ENCODE measurements around the gene PIR. TPM values are rescaled to one million over a fixed set of nuclear protein-coding genes. Genes with fewer than 3 reads are reported as not detected.

The PIR gene
- total RNA-seq, 2 experiments from 2014 or later = 1.9 to 3.5 TPM

DNA sequence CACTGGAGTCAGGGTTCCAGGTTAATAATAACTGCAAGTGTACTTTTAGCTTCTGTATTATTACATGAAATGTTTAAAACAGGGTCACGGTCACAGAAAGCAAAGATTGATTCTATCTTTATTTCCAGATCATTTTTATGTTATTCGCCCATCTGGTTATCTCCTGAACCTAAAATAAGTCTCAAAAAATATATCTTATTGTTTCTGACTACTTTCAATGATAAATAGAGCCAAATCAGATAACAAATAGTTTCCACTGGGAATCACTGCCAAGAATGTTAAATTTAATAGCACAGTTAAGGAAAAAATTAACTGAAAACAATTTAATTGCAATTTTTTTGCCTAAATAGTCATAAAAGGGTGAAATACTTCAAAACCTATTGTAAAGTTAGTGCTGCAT, 91.8 kb downstream of the PIR start:
- no TSS peak for BruUV-seq (replicated peaks)
- Histone ChIP-seq H4K20me1 (ENCODE audit: insufficient read depth, low read length) (no peaks in the 10 kb centered on the region), H3K9me2 (ENCODE audit: insufficient read depth, low read length) (no peaks in the 10 kb centered on the region), H3K4me1 (ENCODE audit: insufficient read depth, low read length, poor library complexity, severe bottlenecking) (no peaks in the 10 kb centered on the region), H3K4me2 (ENCODE audit: low read length) (no peak overlapping the region), H3K4me3 (ENCODE audit: low read depth, low read length, poor library complexity, severe bottlenecking) (no peak overlapping the region), H2AFZ (ENCODE audit: low read length) (no peak overlapping the region), H3K79me2 (ENCODE audit: insufficient read depth, low read depth, low read length) (no peaks in the 10 kb centered on the region), H3K27ac (ENCODE audit: low read depth, low read length, poor library complexity, severe bottlenecking) (no peak overlapping the region), H3K36me3 (ENCODE audit: insufficient read depth, low read length) (no peaks in the 10 kb centered on the region), H3K9me3 (ENCODE audit: low read length) (no peaks in the 10 kb centered on the region)
- ChIA-PET POLR2A (no interaction called here), CTCF (ENCODE audit: unreplicated experiment) (no interaction called here)
- no peak for DNase-seq (ENCODE audit: low spot score)
- no peak for TF ChIP-seq EZH2phosphoT487 (IDR thresholded peaks at IDR 0.05; ENCODE audit: borderline replicate concordance, low read depth, low read length)
- TF ChIP-seq, protein P1, sequence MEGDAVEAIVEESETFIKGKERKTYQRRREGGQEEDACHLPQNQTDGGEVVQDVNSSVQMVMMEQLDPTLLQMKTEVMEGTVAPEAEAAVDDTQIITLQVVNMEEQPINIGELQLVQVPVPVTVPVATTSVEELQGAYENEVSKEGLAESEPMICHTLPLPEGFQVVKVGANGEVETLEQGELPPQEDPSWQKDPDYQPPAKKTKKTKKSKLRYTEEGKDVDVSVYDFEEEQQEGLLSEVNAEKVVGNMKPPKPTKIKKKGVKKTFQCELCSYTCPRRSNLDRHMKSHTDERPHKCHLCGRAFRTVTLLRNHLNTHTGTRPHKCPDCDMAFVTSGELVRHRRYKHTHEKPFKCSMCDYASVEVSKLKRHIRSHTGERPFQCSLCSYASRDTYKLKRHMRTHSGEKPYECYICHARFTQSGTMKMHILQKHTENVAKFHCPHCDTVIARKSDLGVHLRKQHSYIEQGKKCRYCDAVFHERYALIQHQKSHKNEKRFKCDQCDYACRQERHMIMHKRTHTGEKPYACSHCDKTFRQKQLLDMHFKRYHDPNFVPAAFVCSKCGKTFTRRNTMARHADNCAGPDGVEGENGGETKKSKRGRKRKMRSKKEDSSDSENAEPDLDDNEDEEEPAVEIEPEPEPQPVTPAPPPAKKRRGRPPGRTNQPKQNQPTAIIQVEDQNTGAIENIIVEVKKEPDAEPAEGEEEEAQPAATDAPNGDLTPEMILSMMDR (conservative IDR thresholded peaks at IDR 0.05; ENCODE audit: low read length) = no peak
- intact Hi-C loops (cut with micrococcal nuclease; ENCODE audit: unreplicated experiment) = no loop called here

DNA sequence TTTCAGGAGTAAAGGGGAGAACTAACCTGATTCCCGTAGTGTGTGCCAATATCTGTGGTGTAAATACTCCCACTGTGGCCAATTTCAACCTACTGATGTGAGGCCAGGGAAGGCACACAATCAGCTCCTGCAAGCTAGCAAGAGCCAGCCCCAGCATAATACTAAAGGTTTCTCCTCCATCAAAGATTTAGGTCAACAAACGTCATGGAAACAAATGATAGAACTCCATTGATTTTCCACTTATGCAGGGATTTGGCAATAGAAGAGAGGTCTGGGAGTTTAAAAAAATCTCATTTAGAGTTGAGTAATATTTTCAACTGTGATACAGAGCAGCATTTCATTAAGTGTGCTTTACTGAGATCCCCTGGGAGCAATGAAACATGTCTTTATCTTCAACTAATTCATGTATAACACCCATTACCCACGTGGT, 93.2 kb downstream of the PIR start:
- intact Hi-C loops (cut with micrococcal nuclease; ENCODE audit: unreplicated experiment) = no loop called here
- no TSS peak for BruUV-seq (replicated peaks)
- no peak overlapping the region for H3K4me3 ChIP-seq (ENCODE audit: low read depth, low read length, poor library complexity, severe bottlenecking)
- H2AFZ ChIP-seq (ENCODE audit: low read length) = no peak overlapping the region
- no peak overlapping the region for H3K27ac ChIP-seq (ENCODE audit: low read depth, low read length, poor library complexity, severe bottlenecking)
- TF ChIP-seq EZH2phosphoT487 (IDR thresholded peaks at IDR 0.05; ENCODE audit: borderline replicate concordance, low read depth, low read length) = no peak
- TF ChIP-seq, protein P1 (conservative IDR thresholded peaks at IDR 0.05; ENCODE audit: low read length) = no peak
- no peak for DNase-seq (ENCODE audit: low spot score)
- H3K9me3 ChIP-seq (ENCODE audit: low read length) = no peaks in the 10 kb centered on the region
- no peak overlapping the region for H3K4me2 ChIP-seq (ENCODE audit: low read length)
- ChIA-PET POLR2A (interaction anchor here (0.9 kb wide), 1 partner anchor 53 kb away, joined by 3 read pairs; no protein-coding TSS in a partner anchor), CTCF (ENCODE audit: unreplicated experiment) (no interaction called here)
- H3K36me3 ChIP-seq (ENCODE audit: insufficient read depth, low read length) = no peaks in the 10 kb centered on the region
- H3K79me2 ChIP-seq (ENCODE audit: insufficient read depth, low read depth, low read length) = no peaks in the 10 kb centered on the region
- H3K4me1 ChIP-seq (ENCODE audit: insufficient read depth, low read length, poor library complexity, severe bottlenecking) = no peaks in the 10 kb centered on the region
- H3K9me2 ChIP-seq (ENCODE audit: insufficient read depth, low read length) = no peaks in the 10 kb centered on the region
- H4K20me1 ChIP-seq (ENCODE audit: insufficient read depth, low read length) = no peaks in the 10 kb centered on the region

DNA sequence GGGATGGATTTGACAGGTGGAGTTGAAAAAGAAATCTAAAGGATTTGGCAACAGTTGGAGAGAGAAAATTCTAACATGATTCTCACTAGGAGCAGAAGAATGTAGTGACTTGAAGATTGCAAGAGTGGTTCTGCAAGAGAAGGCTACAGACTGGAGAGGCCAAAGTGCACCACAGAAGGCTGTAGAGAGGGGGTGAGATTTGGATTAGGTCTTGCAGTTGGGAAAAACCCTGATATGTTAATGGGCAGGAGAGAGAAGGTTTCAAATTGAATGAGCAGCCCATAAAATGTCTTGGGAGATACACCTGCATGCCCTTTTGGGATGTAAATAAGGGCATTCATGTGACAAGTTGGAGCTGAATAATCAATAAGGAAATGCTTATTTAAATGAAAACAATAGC, 94.3 kb downstream of the PIR start:
- no peak for TF ChIP-seq EZH2phosphoT487 (IDR thresholded peaks at IDR 0.05; ENCODE audit: borderline replicate concordance, low read depth, low read length)
- TF ChIP-seq, protein P1 (conservative IDR thresholded peaks at IDR 0.05; ENCODE audit: low read length) = no peak
- H3K9me3 ChIP-seq (ENCODE audit: low read length) = no peaks in the 10 kb centered on the region
- no peaks in the 10 kb centered on the region for H3K79me2 ChIP-seq (ENCODE audit: insufficient read depth, low read depth, low read length)
- no peak overlapping the region for H2AFZ ChIP-seq (ENCODE audit: low read length)
- no peaks in the 10 kb centered on the region for H3K36me3 ChIP-seq (ENCODE audit: insufficient read depth, low read length)
- DNase-seq (ENCODE audit: low spot score) = no peak
- no peaks in the 10 kb centered on the region for H4K20me1 ChIP-seq (ENCODE audit: insufficient read depth, low read length)
- H3K27ac ChIP-seq (ENCODE audit: low read depth, low read length, poor library complexity, severe bottlenecking) = no peak overlapping the region
- no peak overlapping the region for H3K4me3 ChIP-seq (ENCODE audit: low read depth, low read length, poor library complexity, severe bottlenecking)
- BruUV-seq (replicated peaks) = no TSS peak
- H3K9me2 ChIP-seq (ENCODE audit: insufficient read depth, low read length) = no peaks in the 10 kb centered on the region
- ChIA-PET POLR2A (no interaction called here), CTCF (ENCODE audit: unreplicated experiment) (no interaction called here)
- no peaks in the 10 kb centered on the region for H3K4me1 ChIP-seq (ENCODE audit: insufficient read depth, low read length, poor library complexity, severe bottlenecking)
- H3K4me2 ChIP-seq (ENCODE audit: low read length) = no peak overlapping the region
- intact Hi-C loops (cut with micrococcal nuclease; ENCODE audit: unreplicated experiment) = no loop called here
